ENCODE measurements around the gene MFAP3L. TPM values are rescaled to one million over a fixed set of nuclear protein-coding genes. Genes with fewer than 3 reads are reported as not detected.
"Not testable (repeated sequence)": the region's sequence is repeated elsewhere in the genome, so short reads cannot be mapped to it uniquely, and the experiment has no call there.

MFAP3L gene
- total RNA-seq, 1 donor from 2014 or later = 36.5 TPM

DNA sequence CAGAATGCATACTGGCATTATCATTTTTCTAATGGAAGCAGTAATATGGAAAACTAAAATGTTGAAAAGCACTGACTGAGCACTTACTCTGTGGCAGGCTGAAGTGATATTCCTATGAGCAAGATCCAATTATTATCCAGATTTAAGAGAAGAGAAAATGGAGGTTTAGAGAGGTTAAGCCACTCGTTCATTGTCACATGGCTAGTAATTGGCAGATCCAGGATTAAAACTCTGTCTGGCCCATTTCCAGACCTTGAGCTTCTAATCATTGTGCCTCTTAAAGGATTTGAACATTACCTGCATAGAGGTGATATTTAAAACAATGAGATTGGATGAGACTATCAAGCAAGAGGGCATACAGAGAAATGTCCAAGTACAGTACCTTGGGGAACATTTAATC lies 80.6 kb downstream of the MFAP3L start:
- DNase-seq (ENCODE audit: low read depth) = no peak

DNA sequence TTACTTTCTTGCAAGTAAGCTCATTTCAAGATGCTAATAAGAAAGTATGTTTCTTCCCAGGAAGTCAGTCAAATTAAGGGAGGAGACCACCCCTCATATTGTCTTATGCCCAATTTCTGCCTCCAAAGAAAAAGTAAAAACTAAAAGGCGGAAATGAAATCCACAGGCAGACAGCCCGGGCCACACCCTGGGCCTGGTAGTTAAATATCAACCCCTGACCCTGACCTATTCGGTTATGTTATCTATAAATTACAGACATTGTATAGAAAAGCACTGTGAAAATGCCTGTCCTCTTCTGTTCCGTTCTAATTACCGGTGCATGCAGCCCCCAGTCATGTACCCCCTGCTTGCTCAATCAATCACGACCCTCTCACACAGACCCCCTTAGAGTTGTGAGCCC lies 82.6 kb downstream of the MFAP3L start:
- DNase-seq (ENCODE audit: low read depth) = not testable (repeated sequence)

DNA sequence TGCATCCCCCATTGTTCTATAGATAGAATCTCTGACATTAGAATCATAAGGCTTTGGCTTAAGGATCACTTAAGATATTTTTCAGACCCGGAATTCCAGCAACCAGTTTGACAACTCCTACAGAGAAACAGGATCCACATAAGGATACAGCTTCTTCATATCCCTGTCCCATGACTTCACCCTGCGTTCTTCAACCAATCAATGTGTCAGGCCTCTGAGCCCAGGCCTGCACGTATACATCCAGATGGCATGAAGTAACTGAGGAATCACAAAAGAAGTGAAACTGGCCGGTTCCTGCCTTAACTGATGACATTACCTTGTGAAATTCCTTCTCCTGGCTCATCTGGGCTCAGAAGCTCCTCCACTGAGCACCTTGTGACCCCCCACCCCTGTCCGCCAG lies 85.1 kb downstream of the MFAP3L start:
- DNase-seq (ENCODE audit: low read depth) = no peak

DNA sequence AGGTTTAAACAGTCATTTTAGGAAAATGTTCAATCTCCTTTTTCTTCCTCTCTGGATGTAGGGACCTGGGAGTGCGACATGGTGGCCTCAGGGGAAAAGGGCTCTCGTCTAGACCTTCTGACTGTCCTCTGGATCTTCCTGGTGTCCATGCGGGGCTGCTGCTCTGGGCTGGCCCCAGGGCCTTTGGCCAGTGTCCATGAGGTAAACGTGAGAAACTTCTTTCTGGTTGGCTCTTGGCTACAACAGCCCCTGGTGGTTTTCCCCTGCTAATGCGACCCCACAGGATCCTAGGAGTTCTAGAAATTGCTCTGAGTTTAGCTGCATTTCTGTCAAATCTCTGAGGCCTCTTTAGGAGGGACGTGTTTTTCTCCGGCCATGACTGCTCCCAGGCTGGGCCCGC lies 85.7 kb downstream of the MFAP3L start:
- peak; percentile 24 for DNase-seq (ENCODE audit: low read depth)

Other genes with a start within 250 kb of the MFAP3L start
- gene AADAT, start 63.6 kb upstream of the MFAP3L start, total RNA-seq = 3.7 and 9.1 TPM in 2 replicates

Data from myocyte (in vitro differentiated cells).